Tibial nerve (tissue), 4 donors: Measurements from ENCODE around the gene RETREG2. TPM values are rescaled to one million over a fixed set of nuclear protein-coding genes. Genes with fewer than 3 reads are reported as not detected.
A peak's percentile ranks its signal among the peaks of the same experiment; 100 is the strongest.

Experiments used
- DNase-seq, 2 donors: peaks; one replicate each; pipeline ENCODE4 v3.0.0-alpha.2; 2019; ENCODE audit warnings: low spot score in 2 of 2
- H3K27ac ChIP-seq, 4 donors: fragments of 200-600 bp; sonication (generic) in 3 of 4; one replicate each; pipeline ENCODE4 v1.5.1; 2017 to 2019; ENCODE audit warnings: mild to moderate bottlenecking in 1 of 4
- H3K27me3 ChIP-seq, 2 donors: fragments of 200-600 bp; sonication (generic) in 1 of 2; one replicate each; pipeline versions ENCODE4 v1.5.1 to v1.6.0; 2017 to 2019
- H3K36me3 ChIP-seq, 3 donors: fragments of 200-600 bp; sonication (generic); one replicate each; pipeline ENCODE4 v1.5.1; 2018 to 2019
- H3K4me1 ChIP-seq, 4 donors: fragments of 200-600 bp; sonication (generic) in 3 of 4; one replicate each; pipeline ENCODE4 v1.5.1; 2017 to 2019
- H3K4me3 ChIP-seq, 4 donors: fragments of 200-600 bp; sonication (generic) in 3 of 4; one replicate each; pipeline ENCODE4 v1.5.1; 2017 to 2019; ENCODE audit warnings: mild to moderate bottlenecking in 1 of 4, moderate library complexity in 1 of 4
- H3K9me3 ChIP-seq, 4 donors: fragments of 200-600 bp; sonication (generic) in 3 of 4; one replicate each; pipeline ENCODE4 v1.5.1; 2017 to 2019
- CTCF ChIP-seq, 5 experiments: fragments of 200-600 bp in 3 of 5; fragments of 450-650 bp in 2 of 5; sonication (generic) in 3 of 5; IDR thresholded peaks; one replicate each; pipeline ENCODE4 v1.5.1; 2016 to 2019; ENCODE audit warnings: antibody characterized with exemption in 5 of 5, mild to moderate bottlenecking in 3 of 5, moderate library complexity in 2 of 5
- EP300 ChIP-seq, 2 donors: sonication (generic); formaldehyde crosslinking; IDR thresholded peaks; one replicate each; pipeline ENCODE4 v1.6.1; 2017; ENCODE audit warnings: antibody characterized with exemption in 2 of 2, mild to moderate bottlenecking in 1 of 2
- POLR2A ChIP-seq, 2 donors: fragments of 450-650 bp; IDR thresholded peaks; one replicate each; pipeline ENCODE4 v1.6.1; 2017; ENCODE audit warnings: antibody characterized with exemption in 2 of 2, mild to moderate bottlenecking in 2 of 2, moderate library complexity in 2 of 2
- WGBS, 2 donors: methylation state at CpG; one replicate each; pipeline ENCODE4 v1.1.5; 2018; 5-methylcytosine and 5-hydroxymethylcytosine counted together
- total RNA-seq, 4 donors: library from RNA; depleted of rRNA; stranded (reverse); fragments of >200 nt; gene quantifications; one replicate each; pipeline ENCODE4 v1.1.0, GENCODE V29; 2016

Gene RETREG2
- total RNA-seq, 4 donors from 2014 or later = 45.8 to 59.4 (median 54.3) TPM

DNA sequence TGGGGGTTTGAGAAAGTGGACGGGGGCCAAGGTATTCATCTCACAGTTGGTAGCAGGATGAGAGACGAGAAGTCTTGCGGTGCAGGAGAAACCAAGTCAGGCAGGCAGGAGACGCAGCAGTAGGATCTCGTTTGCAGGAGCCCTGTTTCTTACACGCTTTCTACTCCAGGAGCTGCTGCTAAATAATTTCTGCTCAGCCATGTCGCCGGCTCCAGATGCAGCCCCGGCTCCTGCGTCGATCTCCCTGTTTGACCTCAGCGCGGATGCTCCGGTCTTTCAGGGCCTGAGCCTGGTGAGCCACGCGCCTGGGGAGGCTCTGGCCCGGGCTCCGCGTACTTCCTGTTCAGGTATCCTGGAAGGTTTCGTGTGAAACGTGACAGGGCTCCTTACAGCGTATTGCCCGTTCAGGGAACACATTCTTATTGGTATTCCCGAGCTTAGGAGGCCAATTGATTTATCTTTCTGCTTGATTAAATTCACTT lies 52.0 kb downstream of the RETREG2 start:
- peaks cover 0 to 56% (median 24%) of the 10 kb centered on the region in 3 donors for H3K36me3 ChIP-seq
- peaks cover 0 to 44% (median 17%) of the 10 kb centered on the region in 4 donors for H3K4me1 ChIP-seq
- H3K9me3 ChIP-seq = no peaks in the 10 kb centered on the region
- peak in 1 of 2 donors; percentile 39 for DNase-seq
- H3K27me3 ChIP-seq = no peaks in the 10 kb centered on the region
- peak overlapping the region; percentile 64 to 98 (median 87) for H3K4me3 ChIP-seq
- TF ChIP-seq POLR2A (IDR thresholded peaks at IDR 0.05) (no peak), CTCF (IDR thresholded peaks at IDR 0.05) (no peak), EP300 (IDR thresholded peaks at IDR 0.05) (no peak)
- H3K27ac ChIP-seq = peak overlapping the region; percentile 82 to 99 (median 96)
- 1% methylated on average over 24 of the region's 24 CpGs for WGBS, 2 donors

DNA sequence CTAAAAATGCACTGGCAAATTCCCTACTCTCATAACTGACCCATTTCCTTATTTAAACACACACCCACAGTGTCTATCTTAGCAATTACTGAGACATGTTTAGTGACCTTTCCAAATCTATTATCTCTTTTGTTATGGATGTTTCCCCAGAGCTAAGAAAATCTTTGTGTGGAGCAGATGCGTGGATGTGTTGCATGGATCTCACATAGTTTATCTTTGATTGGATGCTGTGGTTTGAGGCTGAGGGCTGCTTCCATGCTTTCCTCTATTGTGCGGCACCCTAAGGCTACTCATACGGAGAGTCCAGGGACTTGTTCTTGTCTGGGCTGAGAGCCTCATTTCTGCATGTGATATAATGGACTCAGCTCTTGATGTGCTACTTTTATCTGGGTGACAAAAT lies 56.3 kb downstream of the RETREG2 start:
- H3K27ac ChIP-seq = no peak overlapping the region
- H3K27me3 ChIP-seq = no peaks in the 10 kb centered on the region
- peaks cover 0 to 25% (median 4%) of the 10 kb centered on the region in 4 donors for H3K4me1 ChIP-seq
- H3K36me3 ChIP-seq = peaks cover 0 to 81% (median 35%) of the 10 kb centered on the region in 3 donors
- TF ChIP-seq EP300 (IDR thresholded peaks at IDR 0.05) = no peak
- no peak for TF ChIP-seq CTCF (IDR thresholded peaks at IDR 0.05)
- TF ChIP-seq POLR2A (IDR thresholded peaks at IDR 0.05) = no peak
- no peak for DNase-seq
- no peak overlapping the region for H3K4me3 ChIP-seq
- H3K9me3 ChIP-seq = no peaks in the 10 kb centered on the region
- 85 to 89% methylated on average over 3 of the region's 3 CpGs for WGBS, 2 donors

Other genes with a start within 250 kb of the RETREG2 start
- gene CDK5R2, start 218.6 kb upstream of the RETREG2 start, total RNA-seq = not detected
- gene FEV, start 193.1 kb upstream of the RETREG2 start, total RNA-seq = not detected
- gene CRYBA2, start 184.9 kb upstream of the RETREG2 start, total RNA-seq = not detected
- gene CFAP65, start 136.8 kb upstream of the RETREG2 start, total RNA-seq = not detected
- under 1 TPM in 1 of 4 donors, not detected in 3; 0.63 TPM for gene IHH, start 117.4 kb upstream of the RETREG2 start, total RNA-seq
- 10 to 100 TPM; 12.9 to 27.4 (median 17.6) TPM for gene NHEJ1, start 17.5 kb upstream of the RETREG2 start, total RNA-seq
- under 1 TPM in 3 of 4 donors, not detected in 1; 0.21 to 0.98 (median 0.30) TPM for gene SLC23A3, start 8.2 kb upstream of the RETREG2 start, total RNA-seq
- gene CNPPD1, start 1.4 kb upstream of the RETREG2 start, total RNA-seq = 10 to 100 TPM; 38.8 to 51.3 (median 49.4) TPM
- gene ZFAND2B, start 28.5 kb downstream of the RETREG2 start, total RNA-seq = 10 to 100 TPM; 30.3 to 58.8 (median 50.5) TPM
- 10 to 100 TPM; 22.7 to 43.2 (median 36.1) TPM for gene ABCB6, start 40.7 kb downstream of the RETREG2 start, total RNA-seq
- gene ATG9A, start 51.4 kb downstream of the RETREG2 start, total RNA-seq = 10 to 100 TPM; 23.4 to 40.0 (median 30.5) TPM
- 100 to 1,000 TPM in 2 of 4 donors, 10 to 100 TPM in 2; 84.5 to 106 (median 97.6) TPM for gene ANKZF1, start 51.5 kb downstream of the RETREG2 start, total RNA-seq
- 10 to 100 TPM in 2 of 4 donors, 1 to 10 TPM in 2; 6.7 to 13.1 (median 9.6) TPM for gene GLB1L, start 67.2 kb downstream of the RETREG2 start, total RNA-seq
- 10 to 100 TPM in 3 of 4 donors, 1 to 10 TPM in 1; 9.6 to 17.7 (median 15.3) TPM for gene STK16, start 67.2 kb downstream of the RETREG2 start, total RNA-seq
- not detected for gene TUBA4B, start 75.0 kb downstream of the RETREG2 start, total RNA-seq
- 10 to 100 TPM in 1 of 4 donors, 1 to 10 TPM in 3; 8.0 to 24.6 (median 9.4) TPM for gene TUBA4A, start 75.6 kb downstream of the RETREG2 start, total RNA-seq
- 100 to 1,000 TPM in 3 of 4 donors, 10 to 100 TPM in 1; 95.7 to 106 (median 102) TPM for gene DNAJB2, start 101.1 kb downstream of the RETREG2 start, total RNA-seq
- gene PTPRN, start 131.1 kb downstream of the RETREG2 start, total RNA-seq = not detected
- gene RESP18, start 154.5 kb downstream of the RETREG2 start, total RNA-seq = not detected
- 10 to 100 TPM; 35.2 to 88.1 (median 52.6) TPM for gene DNPEP, start 209.6 kb downstream of the RETREG2 start, total RNA-seq
- 10 to 100 TPM; 20.7 to 50.4 (median 25.0) TPM for gene DES, start 240.1 kb downstream of the RETREG2 start, total RNA-seq